RWPE1 (cell line): ENCODE measurements around the gene TBX5.

Experiments
- CTCF ChIA-PET: fragments of 350-600 bp; sonication (Branson Sonifier 250); formaldehyde crosslinking; extraction: SDS; loops from one replicate; lab custom pipeline; 2021; lab: Yijun Ruan, JAX
- POLR2A ChIA-PET: fragments of 400-600 bp; formaldehyde crosslinking; extraction: SDS; loops from one replicate; lab custom pipeline; 2020; ENCODE audit warnings: antibody characterized with exemption; ENCODE audit not compliant: low non-redundant PET; lab: Yijun Ruan, JAX
- DNase-seq: peaks from one replicate; pipeline ENCODE4 v3.0.0; 2012; ENCODE audit warnings: low spot score
- H3K27ac ChIP-seq: fragments of 450-650 bp; 2 replicates; pipeline ENCODE4 v1.5.1; 2017
- TF ChIP-seq, protein P1 (sequence below): fragments of 450-650 bp; conservative IDR thresholded peaks from 2 replicates; pipeline ENCODE4 v1.5.1; 2017; ENCODE audit warnings: low read depth, mild to moderate bottlenecking

Gene TBX5

DNA sequence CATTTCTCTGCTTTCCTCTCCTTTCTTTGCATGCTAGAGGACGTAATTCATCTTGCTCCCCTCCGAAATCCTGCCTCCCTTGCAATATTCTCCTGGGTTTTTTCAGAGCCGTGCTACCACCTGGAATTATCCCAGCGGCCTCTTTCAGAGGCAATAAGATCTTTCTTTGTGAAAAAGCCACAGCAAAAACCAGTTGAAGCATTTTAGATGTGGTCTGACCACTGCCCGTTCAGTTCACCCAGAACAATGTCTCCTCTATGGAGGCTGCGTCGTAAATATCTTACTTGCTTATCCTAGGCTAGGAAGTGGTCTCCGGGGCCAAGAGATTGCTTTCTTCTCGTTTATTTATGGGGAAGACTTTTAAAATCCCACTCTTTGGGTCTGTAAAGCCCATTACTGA lies 85.8 kb downstream of the TBX5 start:
- no peak for DNase-seq
- H3K27ac ChIP-seq: no peak overlapping the region
- ChIA-PET POLR2A (no interaction called here), CTCF (no interaction called here)
- TF ChIP-seq, protein P1, sequence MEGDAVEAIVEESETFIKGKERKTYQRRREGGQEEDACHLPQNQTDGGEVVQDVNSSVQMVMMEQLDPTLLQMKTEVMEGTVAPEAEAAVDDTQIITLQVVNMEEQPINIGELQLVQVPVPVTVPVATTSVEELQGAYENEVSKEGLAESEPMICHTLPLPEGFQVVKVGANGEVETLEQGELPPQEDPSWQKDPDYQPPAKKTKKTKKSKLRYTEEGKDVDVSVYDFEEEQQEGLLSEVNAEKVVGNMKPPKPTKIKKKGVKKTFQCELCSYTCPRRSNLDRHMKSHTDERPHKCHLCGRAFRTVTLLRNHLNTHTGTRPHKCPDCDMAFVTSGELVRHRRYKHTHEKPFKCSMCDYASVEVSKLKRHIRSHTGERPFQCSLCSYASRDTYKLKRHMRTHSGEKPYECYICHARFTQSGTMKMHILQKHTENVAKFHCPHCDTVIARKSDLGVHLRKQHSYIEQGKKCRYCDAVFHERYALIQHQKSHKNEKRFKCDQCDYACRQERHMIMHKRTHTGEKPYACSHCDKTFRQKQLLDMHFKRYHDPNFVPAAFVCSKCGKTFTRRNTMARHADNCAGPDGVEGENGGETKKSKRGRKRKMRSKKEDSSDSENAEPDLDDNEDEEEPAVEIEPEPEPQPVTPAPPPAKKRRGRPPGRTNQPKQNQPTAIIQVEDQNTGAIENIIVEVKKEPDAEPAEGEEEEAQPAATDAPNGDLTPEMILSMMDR: no peak

DNA sequence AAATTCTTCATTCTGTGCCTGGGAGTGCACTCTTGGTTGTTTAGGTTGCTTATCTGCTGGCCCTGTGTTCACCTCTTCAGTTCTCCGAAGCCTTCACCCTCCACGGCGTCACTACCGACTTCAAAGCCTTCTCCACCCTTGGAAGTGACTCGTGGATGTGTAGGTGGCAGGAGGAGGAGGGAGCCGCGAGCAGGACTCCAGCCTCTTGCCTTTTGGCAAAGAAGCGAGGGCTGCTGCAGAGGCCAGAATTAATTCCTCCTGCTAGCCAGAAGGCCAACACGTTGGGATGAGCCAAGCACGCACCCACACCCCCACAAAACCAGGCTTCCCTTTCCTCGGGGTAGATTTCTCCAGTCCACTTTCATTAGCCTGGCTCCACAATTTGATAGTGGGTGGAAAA lies 86.5 kb downstream of the TBX5 start:
- POLR2A ChIA-PET: no interaction called here
- no peak for DNase-seq
- TF ChIP-seq, protein P1: no peak
- H3K27ac ChIP-seq: no peak overlapping the region
- CTCF ChIA-PET: interaction anchor here (1.0 kb wide), 1 partner anchor 9 kb away, joined by 4 read pairs; no protein-coding TSS in a partner anchor

DNA sequence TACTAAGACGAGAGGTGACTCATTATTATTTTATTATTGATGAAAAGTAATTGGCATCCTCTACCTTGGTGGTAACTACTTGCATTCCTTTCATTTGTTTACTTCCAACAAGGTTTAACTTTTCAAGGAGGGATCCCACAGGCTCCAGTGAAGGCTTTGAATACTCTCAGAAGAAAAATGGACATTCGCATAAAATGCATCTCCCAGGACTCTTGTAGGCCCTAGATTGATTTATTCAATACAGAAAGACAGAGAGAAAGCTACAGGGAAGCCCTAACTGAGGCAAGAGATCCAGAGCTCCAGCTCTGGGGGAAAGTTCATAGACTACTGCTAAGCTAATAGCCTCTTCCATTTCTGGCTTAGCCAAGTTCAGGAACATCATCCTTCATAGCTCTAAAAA lies 87.0 kb downstream of the TBX5 start:
- TF ChIP-seq, protein P1: no peak
- ChIA-PET CTCF (interaction anchor here (1.0 kb wide), 1 partner anchor 9 kb away, joined by 4 read pairs; no protein-coding TSS in a partner anchor), POLR2A (no interaction called here)
- H3K27ac ChIP-seq: no peak overlapping the region
- no peak for DNase-seq

DNA sequence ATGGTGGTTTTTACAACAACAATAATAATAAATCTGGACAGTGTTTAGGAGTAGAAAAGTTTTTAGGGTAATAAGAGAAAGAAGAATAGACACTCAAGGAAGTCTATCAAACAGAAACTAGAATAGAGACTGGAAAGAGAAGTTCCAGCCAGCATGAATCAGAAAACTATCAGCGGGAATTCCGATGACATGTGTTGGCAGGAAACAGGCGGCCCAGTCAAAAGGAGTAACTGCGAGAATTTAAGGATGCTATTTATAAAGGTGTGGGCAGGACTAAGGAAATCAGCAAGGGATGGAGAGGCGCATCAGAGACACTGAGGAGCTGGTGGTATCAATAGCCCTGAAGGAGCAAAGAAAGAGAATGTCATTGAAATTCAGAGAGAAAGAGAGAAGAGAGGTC lies 89.9 kb downstream of the TBX5 start:
- DNase-seq: peak; percentile 41
- POLR2A ChIA-PET: no interaction called here
- no peak overlapping the region for H3K27ac ChIP-seq
- CTCF ChIA-PET: no interaction called here
- TF ChIP-seq, protein P1: no peak

DNA sequence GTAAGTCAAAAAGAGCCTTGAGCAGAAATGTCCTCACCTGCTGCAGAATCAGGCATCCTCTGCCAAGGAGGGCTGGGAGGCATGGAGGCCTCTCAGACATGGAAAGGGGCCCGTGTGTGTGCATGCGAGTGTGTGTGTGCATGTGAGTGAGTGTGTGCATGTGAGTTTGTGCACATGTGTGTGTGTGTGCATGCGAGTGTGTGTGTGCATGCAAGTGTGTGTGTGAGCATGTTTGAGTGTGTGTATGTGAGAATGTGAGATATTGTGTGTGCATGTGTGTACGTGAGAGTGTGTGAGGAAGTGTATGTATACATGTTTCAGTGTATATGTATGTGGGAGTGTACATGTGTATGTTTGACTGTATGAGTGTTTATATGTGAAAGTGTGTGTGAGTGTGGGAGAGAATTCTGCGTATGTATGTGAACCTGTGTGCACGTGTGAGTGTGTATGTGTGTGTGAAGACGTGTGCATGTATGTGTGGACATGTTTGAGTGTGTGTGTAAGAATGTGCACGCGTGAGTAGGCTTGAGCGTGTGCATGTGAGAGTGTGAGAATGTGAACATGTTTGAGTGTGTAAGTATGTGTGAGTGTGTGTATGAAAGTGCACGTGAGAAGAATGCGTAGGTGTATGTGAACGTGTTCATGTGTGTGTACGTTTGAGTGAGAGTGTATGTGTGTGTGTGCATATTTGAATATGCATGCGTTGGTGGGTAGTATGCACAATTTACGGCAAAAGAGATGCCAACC lies 90.8 kb downstream of the TBX5 start:
- DNase-seq: no peak
- TF ChIP-seq, protein P1: no peak
- ChIA-PET CTCF (no interaction called here), POLR2A (no interaction called here)
- H3K27ac ChIP-seq: no peak overlapping the region

DNA sequence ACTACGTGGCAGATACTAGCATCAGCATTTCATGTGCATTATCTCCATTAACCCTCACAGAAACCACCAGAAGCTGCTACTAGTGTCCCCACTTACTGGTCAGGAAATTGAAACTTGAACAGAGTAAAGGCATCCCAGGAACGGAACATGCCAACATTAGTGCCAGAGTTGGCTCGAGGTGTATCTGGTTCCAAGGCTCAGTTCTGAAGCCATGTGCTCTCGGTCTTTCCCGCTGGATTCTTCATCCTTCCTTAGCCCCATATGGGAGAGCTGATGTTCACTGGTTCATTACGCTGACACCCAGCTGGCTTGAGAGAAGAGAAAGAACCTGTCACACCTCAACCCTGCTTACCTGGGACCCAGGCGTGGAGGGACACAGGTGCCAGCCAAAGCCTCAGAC lies 91.5 kb downstream of the TBX5 start:
- no peak overlapping the region for H3K27ac ChIP-seq
- ChIA-PET POLR2A (no interaction called here), CTCF (no interaction called here)
- DNase-seq: no peak
- TF ChIP-seq, protein P1: no peak
